ENCODE data around the gene PDS5A. TPM values are rescaled to one million over a fixed set of nuclear protein-coding genes. Genes with fewer than 3 reads are reported as not detected.
"Not testable (repeated sequence)": the region's sequence is repeated elsewhere in the genome, so short reads cannot be mapped to it uniquely, and the experiment has no call there.

The PDS5A gene
- total RNA-seq, 1 donor from 2014 or later = 33.1 TPM

DNA sequence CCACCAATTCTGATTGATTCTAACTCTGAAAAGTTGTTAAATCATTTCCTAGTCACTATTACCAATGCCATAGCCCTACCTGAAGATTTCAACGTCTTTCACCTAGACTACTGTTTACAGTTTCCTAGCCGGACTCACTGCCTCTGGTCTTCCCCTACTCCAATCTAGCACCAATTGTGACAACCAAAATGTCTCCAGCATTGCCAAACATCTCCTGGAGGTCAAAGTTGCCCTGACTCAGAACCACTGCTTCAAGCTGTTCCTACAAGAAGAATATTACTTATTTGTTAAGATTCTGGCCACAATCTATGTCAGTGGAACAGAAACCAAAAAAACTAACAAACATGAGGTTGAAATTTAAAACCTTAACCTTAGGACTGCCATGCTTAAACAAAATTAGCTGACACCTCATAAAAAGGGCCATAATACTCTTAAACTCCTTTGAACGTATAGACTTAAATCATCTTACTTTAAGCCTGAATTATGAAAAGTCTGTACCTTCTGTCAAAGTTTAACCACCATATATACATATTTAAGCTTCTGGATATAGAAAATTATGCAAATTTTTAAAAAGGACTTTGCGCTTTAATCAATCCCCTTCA lies 2.1 kb downstream of the PDS5A start:
- no peak for DNase-seq (ENCODE audit: low spot score)
- intact Hi-C loops (cut with DNase I) = loop anchor here (1.0 to 5.0 kb wide), 5 partner anchors 53 to 507 kb away; partner anchors contain the start of genes N4BP2 and SMIM14

DNA sequence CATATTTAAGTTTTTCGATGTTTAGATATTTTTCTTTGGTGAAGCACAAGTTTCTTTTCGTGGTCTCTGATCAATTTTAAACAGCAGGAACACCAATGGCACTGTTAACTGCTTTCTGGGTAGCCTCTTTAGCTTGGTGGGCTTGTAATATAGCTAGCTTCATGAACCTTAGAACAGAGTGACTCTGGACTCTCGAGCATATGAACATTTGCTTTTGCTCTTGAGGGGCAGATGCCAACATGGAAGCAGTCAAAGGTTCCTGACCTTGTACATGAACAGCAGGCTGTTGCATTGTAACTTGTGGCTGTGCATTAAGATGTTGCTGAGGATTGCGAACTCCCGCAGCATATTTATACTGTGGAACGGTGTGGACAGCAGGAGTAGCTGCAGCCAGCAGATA lies 4.7 kb downstream of the PDS5A start:
- intact Hi-C loops (cut with DNase I); DNase-seq (ENCODE audit: low spot score): not testable (repeated sequence)

DNA sequence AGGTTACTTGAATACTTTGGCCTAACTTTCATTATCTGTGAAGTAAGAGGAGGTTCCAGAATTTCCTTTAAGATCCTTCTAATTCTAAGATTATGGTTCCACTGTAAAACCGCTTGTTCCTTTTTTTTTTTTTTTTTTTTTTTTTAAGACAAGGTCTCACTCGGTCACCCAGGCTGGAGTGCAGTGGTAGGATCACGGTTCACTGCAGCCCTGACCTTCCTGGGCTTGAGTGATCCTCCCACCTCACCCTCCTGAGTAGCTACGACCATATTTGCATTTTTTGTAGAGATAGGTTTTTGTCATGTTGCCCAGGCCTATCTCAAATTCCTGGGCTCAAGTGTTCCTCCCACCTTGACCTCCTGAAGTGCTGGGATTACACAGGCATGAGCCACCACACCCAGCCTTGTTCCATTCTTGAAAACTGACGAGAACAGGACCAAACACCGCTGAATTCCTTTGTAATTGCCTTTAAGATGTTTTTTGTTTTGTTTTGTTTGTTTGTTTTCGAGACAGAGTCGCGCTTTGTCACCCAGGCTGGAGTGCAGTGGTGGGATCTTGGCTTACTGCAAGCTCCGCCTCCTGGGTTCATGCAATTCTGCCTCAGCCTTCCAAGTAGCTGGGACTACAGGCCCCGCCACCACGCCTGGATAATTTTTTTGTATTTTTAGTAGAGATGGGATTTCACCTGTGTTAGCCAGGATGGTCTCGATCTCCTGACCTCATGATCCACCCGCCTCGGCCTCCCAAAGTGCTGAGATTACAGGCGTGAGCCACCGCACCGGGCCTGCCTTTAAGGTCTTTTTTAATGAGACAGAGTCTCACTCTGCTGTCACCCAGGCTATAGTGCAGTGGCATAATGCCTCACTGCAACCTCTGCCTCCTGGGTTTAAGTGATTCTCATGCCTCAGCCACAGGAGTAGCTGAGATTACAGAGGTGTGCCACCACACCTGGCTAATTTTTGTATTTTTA lies 6.8 kb downstream of the PDS5A start:
- DNase-seq (ENCODE audit: low spot score) = no peak
- intact Hi-C loops (cut with DNase I) = no loop called here

DNA sequence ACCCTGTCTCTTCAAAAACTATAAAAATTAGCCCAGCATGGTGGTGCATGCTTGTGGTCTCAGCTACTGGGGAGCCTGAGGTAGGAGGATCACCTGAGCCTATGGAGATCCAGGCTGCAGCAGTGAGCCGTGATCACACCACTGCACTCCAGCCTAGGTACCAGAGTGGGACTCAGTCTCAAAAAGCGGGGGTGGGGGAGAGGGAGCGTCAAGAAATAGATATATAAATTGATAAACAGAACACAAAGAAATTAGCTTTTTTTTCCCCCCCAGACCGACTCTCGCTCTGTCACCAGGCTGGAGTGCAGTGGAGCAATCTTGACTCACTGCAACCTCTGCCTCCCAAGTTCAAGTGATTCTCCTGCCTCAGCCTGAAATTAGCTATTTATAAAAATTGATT lies 14.1 kb downstream of the PDS5A start:
- no peak for DNase-seq (ENCODE audit: low spot score)
- intact Hi-C loops (cut with DNase I) = no loop called here

DNA sequence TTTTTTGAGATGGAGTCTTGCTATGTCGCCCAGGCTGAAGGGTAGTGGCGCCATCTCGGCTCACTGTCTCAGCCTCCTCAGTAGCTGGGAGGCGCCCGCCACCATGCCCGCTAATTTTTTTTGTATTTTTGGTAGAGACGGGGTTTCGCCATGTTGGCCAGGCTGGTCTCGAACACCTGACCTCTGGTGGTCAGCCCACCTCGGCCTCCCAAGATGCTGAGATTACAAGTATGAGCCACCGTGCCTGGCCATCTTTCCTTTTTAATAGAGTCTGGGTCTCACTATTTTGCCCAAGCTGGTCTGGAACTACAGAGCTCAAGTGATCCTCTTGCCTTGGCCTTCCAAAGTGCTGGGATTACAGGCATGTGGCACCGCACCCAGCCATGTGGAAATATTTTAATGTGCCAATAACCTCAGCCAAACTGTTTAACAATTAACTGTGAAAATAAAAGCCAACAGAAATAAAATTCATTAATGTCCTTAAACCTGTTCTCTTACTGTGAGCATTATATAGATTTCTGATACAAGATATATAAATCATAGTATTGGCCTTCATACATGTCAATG lies 16.3 kb downstream of the PDS5A start:
- intact Hi-C loops (cut with DNase I) = no loop called here
- no peak for DNase-seq (ENCODE audit: low spot score)

DNA sequence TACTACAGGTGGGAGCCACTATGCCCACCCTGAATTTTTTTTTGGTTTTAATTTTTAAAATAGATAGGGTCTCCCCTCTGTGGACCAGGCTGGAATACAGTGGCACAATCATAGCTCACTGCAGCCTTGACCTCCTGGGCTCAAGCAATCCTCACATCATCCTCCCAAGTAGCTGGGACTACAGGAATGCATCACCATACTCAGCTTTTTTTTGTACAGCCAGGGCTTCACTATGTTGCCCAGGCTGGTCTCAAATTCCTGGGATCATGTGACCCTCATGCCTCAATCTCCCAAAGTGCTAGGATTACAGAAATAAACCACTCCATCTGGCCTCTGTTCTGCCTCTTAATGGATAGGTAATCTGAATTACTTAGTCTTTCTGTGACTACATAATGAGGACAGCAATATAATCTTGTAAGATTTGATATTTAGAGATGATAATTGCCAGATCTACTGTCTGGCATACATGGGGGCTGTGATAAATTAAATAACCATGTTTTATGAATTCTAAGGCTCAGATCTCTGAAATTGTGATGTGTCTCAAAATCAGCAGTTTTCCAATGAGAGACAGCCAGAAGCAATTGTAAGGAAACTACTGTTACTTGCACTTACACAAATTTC lies 26.7 kb downstream of the PDS5A start:
- intact Hi-C loops (cut with DNase I) = no loop called here
- no peak for DNase-seq (ENCODE audit: low spot score)

DNA sequence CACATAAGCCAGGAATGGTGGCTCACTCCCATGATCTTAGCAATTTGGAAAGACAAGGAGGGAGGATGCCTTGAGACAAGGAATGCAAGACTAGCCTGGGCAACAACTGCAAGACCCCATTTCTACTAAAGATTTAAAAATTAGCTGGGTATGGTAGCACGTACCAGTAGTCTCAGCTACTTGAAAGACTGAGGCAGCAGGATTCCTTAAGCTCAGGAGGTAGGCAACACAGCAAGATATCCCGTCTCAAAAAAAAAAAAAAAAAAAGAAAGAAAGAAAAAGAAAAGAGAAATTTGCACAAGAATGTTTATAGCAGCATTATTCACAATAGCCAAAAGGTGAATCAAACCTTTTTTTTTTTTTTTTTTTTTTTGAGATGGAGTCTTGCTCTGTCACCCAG lies 29.7 kb downstream of the PDS5A start:
- no peak for DNase-seq (ENCODE audit: low spot score)
- intact Hi-C loops (cut with DNase I) = no loop called here

DNA sequence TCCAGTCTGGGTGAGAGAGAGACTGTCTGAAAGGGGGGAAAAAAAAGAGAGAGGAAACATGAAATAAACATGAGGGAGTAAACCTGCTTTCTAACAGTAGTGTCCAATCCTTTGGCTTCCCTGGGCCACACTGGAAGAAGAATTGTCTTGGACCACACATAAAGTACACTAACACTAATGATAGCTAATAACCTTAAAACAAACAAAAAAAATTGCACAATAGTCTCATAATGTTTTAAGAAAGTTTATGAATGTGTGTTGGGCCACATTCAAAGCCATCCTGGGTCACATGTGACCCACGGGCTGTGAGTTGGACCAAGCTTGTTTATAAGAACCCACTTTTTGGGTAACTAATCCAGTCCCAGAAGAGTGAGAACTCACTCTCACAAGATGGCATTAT lies 30.3 kb downstream of the PDS5A start:
- intact Hi-C loops (cut with DNase I) = no loop called here

DNA sequence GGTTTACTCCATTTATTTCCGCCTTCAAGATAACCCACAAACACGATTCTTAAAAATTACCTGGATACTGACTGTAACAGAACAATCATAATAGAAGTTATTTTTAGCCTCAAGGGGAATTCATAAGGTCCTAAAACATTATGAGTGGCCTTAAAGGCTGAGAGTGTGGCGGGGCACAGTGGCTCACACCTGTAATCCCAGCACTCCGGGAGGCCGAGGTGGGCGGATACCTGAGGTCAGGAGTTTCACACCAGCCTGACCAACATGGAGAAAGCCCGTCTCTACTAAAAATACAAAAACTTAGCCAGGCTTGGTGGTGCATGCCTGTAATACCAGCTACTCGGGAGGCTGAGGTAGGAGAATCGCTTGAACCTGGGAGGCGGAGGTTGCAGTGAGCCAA lies 33.5 kb downstream of the PDS5A start:
- intact Hi-C loops (cut with DNase I); DNase-seq (ENCODE audit: low spot score): not testable (repeated sequence)

More for the DNA sequence above, 30.3 kb downstream of the PDS5A start:
- DNase-seq (ENCODE audit: low spot score) = no peak

DNA sequence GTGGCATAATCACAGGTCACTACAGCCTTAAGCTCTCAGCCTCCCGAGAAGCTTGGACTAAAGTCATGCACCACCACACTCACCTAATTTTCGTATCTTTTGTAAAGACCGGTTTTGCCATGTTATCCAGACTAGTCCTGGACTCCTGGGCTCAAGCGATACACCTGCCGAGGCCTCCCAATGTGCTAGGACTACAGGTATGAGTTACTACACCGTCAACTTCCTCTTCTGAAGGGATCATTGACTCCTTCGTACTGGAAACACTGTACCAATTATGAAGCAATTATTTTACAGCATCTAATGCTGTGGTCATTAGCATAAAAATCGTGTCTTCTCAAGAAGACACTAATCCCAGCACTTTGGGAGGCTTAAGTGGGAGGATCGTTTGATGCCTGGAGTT lies 35.2 kb downstream of the PDS5A start:
- no peak for DNase-seq (ENCODE audit: low spot score)
- intact Hi-C loops (cut with DNase I) = no loop called here

DNA sequence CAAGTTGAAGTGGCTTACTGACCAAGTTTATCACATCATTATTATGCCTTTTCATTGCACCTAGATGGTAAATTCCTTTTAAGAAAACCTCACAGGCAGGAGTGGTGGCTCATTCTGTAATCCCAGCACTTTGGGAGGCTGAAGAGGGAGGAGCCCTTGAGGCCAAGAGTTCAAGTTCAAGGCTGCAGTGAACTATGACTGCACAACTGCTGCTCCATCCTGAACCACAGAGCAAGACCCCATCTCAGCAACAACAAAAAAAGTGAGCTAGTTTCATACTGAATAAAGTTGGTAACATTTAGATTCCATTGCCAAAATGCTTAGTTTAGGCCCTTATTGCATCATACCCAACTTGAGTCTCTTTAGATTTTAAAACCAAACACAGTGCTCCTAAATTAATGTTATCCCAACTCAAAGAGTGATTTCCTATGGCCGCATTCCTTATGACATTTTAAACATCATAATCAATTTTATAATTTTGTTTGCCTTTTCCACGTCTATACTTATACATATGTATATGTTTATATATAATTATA lies 36.0 kb downstream of the PDS5A start:
- no peak for DNase-seq (ENCODE audit: low spot score)
- intact Hi-C loops (cut with DNase I) = no loop called here

DNA sequence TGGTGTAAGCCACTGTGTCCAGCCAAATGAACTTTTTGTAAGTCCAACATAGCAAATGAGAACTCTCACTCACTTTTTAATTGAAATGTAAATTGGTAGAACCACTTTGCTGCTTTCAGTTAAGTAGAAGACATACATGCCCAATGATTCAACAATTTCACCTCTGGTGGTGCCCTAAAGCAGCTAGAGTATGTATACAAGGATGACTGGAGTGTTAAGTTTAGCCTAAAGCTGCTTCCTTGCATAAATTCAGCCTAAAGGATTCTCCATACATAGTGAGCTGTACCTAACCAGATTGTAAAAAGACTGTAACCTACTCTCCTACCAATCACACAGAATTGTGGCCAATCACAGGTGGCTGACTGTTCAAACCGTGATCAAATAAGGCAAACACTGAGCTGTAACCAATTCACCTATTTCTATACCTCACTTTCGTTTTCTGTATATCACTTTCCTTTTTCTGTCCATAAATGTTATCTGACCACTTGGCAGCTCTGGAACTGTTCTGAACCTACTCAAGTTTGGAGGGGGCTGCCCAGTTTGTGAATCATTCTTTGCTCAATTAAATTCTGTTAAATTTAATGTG lies 39.9 kb downstream of the PDS5A start:
- intact Hi-C loops (cut with DNase I) = no loop called here
- no peak for DNase-seq (ENCODE audit: low spot score)

DNA sequence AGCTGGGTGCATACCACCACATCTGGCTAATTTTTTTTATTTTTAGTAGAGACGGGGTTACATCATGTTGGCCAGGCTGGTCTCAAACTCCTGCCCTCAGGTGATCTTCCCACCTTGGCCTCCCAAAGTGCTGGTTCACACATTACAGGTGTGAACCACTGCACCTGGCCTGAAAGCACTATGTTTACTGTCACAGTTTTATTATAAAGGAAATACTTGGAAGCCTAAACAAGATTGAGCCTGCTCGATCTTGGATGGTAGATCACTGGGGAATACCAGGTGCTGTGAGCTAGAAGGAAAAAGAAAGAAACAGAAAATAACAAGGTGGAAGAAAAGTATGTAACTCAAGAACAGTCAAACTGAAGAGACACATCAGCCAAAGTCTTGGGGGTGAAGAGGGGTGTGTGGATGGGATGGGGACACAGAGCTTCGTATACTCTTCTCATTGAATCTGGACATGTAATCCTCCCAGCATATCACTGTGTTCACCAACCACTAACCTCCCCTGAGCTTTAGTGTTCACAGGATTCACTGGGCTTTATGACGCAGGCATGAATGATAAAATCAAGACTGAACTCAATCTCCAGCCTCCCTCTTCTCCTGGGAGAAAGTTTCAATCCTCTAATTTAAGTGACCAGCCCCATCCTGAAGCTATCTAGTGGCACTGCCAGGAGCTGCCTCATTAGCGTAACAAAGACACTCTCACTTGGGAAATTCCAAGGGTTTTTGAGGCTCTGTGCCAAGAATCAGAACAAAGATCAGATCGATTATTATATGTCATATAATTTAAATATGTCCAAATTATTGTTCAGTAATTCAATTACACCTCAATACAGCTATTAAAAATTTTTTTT lies 40.9 kb downstream of the PDS5A start:
- intact Hi-C loops (cut with DNase I) = no loop called here

DNA sequence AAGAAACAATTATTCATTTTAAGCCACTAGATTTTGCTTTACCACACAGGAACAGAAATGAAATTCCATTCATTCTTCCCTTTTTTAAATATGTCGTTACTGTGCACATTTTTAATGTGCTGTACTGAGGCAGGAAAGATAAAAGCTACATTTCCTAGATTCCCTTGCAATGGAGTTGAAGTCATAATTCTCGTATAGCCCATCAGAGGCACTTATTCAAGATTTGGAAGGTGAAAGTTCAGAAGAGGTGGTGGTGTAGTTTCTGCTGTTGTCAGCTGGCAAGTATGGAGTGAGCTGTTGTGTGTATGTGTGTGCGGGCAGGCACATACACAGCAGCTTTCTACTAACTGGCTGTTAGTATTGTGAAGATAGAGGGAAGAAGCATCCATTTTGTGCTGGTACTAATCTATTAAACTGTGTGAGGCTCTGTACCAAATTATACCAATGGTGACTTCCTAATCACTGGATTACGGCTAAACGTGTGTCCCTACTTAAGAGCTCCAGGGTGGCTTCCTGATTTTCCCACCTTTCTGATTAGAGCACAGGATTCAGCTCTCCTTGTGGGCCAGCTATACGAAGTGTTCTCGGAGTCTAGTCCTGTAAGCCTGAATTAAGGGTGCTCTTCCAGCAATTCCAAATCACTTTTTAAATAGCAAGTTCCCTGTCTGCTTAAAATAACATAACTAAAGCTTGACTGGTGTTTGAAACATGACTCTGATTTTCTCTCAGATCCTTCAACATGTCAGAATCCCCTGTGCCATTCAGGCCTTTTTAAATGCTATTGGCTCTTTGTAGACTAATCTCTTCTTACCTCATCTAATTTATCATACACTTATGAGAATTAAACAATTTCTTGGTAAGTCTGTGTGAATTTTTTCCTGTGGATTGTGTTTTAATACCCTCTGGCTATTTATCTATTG lies 43.8 kb downstream of the PDS5A start:
- intact Hi-C loops (cut with DNase I) = no loop called here
- DNase-seq (ENCODE audit: low spot score) = no peak

More for the DNA sequence above, 40.9 kb downstream of the PDS5A start:
- no peak for DNase-seq (ENCODE audit: low spot score)

DNA sequence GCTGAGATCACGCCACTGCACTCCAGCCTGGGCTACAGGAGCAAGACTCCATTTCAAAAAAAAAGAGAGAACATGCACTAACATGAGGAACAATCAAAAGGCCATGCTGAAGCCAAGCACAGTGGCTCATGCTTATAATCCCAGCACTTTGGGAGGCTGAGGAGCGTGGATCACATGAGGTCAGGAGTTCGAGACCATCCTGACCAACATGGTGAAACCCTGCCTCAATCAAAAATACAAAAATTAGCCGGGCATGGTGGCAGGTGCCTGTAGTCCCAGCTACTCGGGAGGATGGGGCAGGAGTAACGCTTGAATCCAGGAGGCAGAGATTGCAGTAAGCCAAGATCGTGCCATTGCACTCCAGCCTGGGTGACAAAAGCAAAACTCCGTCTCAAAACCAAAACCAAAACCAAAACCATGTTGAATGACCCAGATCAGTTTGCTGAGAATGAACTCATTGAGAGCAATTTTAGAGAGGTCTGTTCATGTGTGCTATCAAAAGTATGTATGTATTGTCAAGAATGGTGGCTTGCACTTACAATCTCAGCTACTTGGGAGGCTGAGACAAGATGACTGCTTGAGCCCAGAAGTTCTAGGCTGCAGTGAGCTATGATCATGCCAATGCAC lies 44.8 kb downstream of the PDS5A start:
- intact Hi-C loops (cut with DNase I) = no loop called here
- no peak for DNase-seq (ENCODE audit: low spot score)

DNA sequence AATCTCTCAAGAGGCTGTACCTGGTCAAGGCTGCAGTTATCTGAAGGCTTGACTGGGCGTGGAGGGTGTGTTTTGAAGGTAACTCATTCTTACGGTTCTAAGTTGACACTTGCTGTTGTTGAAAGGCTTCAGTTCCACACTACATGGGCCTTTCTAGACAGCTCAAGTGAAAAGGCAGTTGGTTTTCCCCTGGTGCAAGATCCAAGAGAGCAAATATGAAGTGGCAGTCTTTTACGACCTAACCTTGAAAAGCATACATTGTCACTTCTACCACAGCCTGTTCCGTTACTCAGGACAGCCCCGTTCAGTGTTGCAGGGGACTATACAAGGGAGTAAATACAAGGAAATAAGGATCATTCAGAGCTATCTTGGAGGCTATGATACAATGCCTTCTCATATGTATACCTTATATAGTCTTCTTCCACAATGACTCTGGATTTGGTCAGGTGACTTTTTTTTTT lies 46.2 kb downstream of the PDS5A start:
- no peak for DNase-seq (ENCODE audit: low spot score)
- intact Hi-C loops (cut with DNase I) = no loop called here

DNA sequence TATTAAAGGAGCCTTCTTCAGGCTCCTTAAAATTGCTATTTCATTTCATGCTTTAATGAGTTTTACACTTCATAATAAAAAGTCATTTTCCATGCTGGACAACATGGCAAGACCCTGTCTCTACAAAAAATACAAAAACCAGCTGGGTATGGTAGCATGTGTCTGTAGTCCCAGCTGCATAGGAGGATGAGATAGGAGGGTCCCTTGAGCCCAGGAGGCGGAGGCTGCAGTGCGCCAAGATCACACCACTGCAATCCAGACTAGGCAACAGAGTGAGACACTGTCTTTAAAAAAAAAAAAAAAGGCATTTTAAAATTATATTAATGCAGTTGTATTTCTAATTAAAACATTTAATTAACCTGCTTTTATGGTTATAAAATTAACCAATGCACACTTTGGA lies 49.2 kb downstream of the PDS5A start:
- no peak for DNase-seq (ENCODE audit: low spot score)
- intact Hi-C loops (cut with DNase I) = no loop called here
